HCT116 (cell line): ENCODE measurements around the gene PITPNM1. TPM values are rescaled to one million over a fixed set of nuclear protein-coding genes. Genes with fewer than 3 reads are reported as not detected.

ENCODE experiments used
- ATAC-seq: fragments of 200-7000 bp; cut with Tn5 transposase; 2 replicates; pipeline ENCODE4 v1.9.1; 2020; ENCODE audit warnings: mild to moderate bottlenecking, moderate library complexity
- BruUV-seq: library from RNA; stranded (reverse); fragments of 400-500 nt; replicated peaks from 2 replicates; lab custom pipeline; 2021; lab: Mats Ljungman, UMichigan
- CTCF ChIA-PET: fragments of 300-600 bp; sonication (Branson Sonifier 250); formaldehyde crosslinking; loops from one replicate; lab custom pipeline; 2021; ENCODE audit warnings: antibody characterized with exemption; lab: Charles Lee
- POLR2A ChIA-PET: fragments of 300-600, 350-600 bp; sonication (Branson Sonifier 250); formaldehyde crosslinking; loops from one replicate; lab custom pipeline; 2021; ENCODE audit warnings: antibody characterized with exemption; lab: Charles Lee
- RAD21 ChIA-PET, 2 experiments: fragments of 300-600 bp; sonication (Branson Sonifier 250); formaldehyde crosslinking; loops; one replicate each; lab custom pipeline; 2023; ENCODE audit warnings: low total read pairs in 2 of 2; ENCODE audit not compliant: uncharacterized antibody in 2 of 2, unreplicated experiment in 2 of 2, low non-redundant PET in 1 of 2; lab: Charles Lee
- DNase-seq: peaks from one replicate; pipeline ENCODE4 v3.0.0-alpha.2; 2010; ENCODE audit warnings: low read depth, low spot score
- H2AFZ ChIP-seq: fragments of 200-600 bp; shearing (Covaris generic), sonication (generic); 2 replicates; pipeline ENCODE4 v1.6.1; 2017; ENCODE audit warnings: low read depth, mixed run types, mixed read lengths, antibody characterized with exemption, low read length; ENCODE audit not compliant: poor library complexity, severe bottlenecking
- H3K27ac ChIP-seq: 2 replicates; pipeline ENCODE4 v1.5.1; 2012; ENCODE audit warnings: low read depth, low read length
- H3K27me3 ChIP-seq: fragments of 200-600 bp; sonication (generic); 2 replicates; pipeline ENCODE4 v1.6.1; 2016; ENCODE audit warnings: mixed run types, low read length, mixed read lengths; ENCODE audit not compliant: insufficient read depth
- H3K36me3 ChIP-seq, 2 experiments: fragments of 200-500 bp in 1 of 2; fragments of 200-600 bp in 1 of 2; sonication (Bioruptor generic) in 1 of 2; sonication (generic) in 1 of 2; 2 replicates each; pipeline versions ENCODE4 v1.5.1 to v1.6.1; 2014 to 2016; ENCODE audit warnings: low read length in 2 of 2, inconsistent platforms in 1 of 2, mixed read lengths in 1 of 2, mixed run types in 1 of 2; ENCODE audit not compliant: insufficient read depth in 2 of 2, control insufficient read depth in 1 of 2
- H3K4me1 ChIP-seq, 2 experiments: fragments of 200-600 bp in 1 of 2; sonication (generic) in 1 of 2; 2 replicates each; pipeline versions ENCODE4 v1.5.1 to v1.6.1; 2012 to 2017; ENCODE audit warnings: low read length in 2 of 2, inconsistent platforms in 1 of 2, mild to moderate bottlenecking in 1 of 2, mixed read lengths in 1 of 2, mixed run types in 1 of 2, moderate library complexity in 1 of 2; ENCODE audit not compliant: insufficient read depth in 2 of 2, control insufficient read depth in 1 of 2
- H3K4me2 ChIP-seq: fragments of 200-600 bp; sonication (generic); 2 replicates; pipeline ENCODE4 v1.6.1; 2017; ENCODE audit warnings: mixed run types, low read length, mixed read lengths
- H3K4me3 ChIP-seq, 2 experiments: fragments of 200-600 bp in 1 of 2; sonication (generic) in 1 of 2; replicated peaks in 1 of 2; 2 replicates each; pipeline ENCODE4 v1.5.1; 2011 to 2016; ENCODE audit warnings: low read length in 2 of 2, control low read depth in 1 of 2, low read depth in 1 of 2, mild to moderate bottlenecking in 1 of 2, mixed read lengths in 1 of 2, mixed run types in 1 of 2
- H3K79me2 ChIP-seq: fragments of 200-600 bp; sonication (generic); 2 replicates; pipeline ENCODE4 v1.6.1; 2017; ENCODE audit warnings: mild to moderate bottlenecking, mixed run types, low read length, moderate library complexity, mixed read lengths; ENCODE audit not compliant: insufficient read depth
- H3K9ac ChIP-seq: fragments of 200-600 bp; sonication (generic); 2 replicates; pipeline ENCODE4 v1.6.1; 2016; ENCODE audit warnings: low read length, mixed read lengths
- H3K9me2 ChIP-seq: fragments of 200-600 bp; sonication (generic), shearing (Covaris generic); 2 replicates; pipeline ENCODE4 v1.6.1; 2017; ENCODE audit warnings: mixed run types, mild to moderate bottlenecking, moderate library complexity; ENCODE audit not compliant: insufficient read depth
- H3K9me3 ChIP-seq, 2 experiments: fragments of 200-500 bp in 1 of 2; fragments of 200-600 bp in 1 of 2; sonication (Bioruptor generic) in 1 of 2; sonication (generic) in 1 of 2; 2 replicates each; pipeline ENCODE4 v1.6.1; 2014 to 2017; ENCODE audit warnings: low read length in 2 of 2, mixed read lengths in 2 of 2, inconsistent platforms in 1 of 2, low read depth in 1 of 2, mild to moderate bottlenecking in 1 of 2, mixed run types in 1 of 2, moderate library complexity in 1 of 2; ENCODE audit not compliant: control insufficient read depth in 1 of 2, insufficient read depth in 1 of 2
- H4K20me1 ChIP-seq: fragments of 200-600 bp; sonication (generic), shearing (Covaris generic); 2 replicates; pipeline ENCODE4 v1.6.1; 2017; ENCODE audit warnings: mixed run types, mild to moderate bottlenecking, moderate library complexity; ENCODE audit not compliant: insufficient read depth
- CBX3 ChIP-seq: IDR thresholded peaks from 2 replicates; pipeline ENCODE4 v1.6.1; 2012; ENCODE audit warnings: low read depth
- CEBPB ChIP-seq: IDR thresholded peaks from 2 replicates; pipeline ENCODE4 v1.6.1; 2012; ENCODE audit warnings: low read depth
- CTCF ChIP-seq, 3 experiments: fragments of 200-600 bp in 1 of 3; sonication (generic) in 1 of 3; IDR thresholded peaks in 2 of 3; conservative IDR thresholded peaks in 1 of 3; 2 replicates each; pipeline ENCODE4 v1.5.1; 2012 to 2017; ENCODE audit warnings: low read depth in 2 of 3, low read length in 2 of 3, antibody characterized with exemption in 1 of 3, borderline replicate concordance in 1 of 3, control low read depth in 1 of 3, mild to moderate bottlenecking in 1 of 3, mixed read lengths in 1 of 3, mixed run types in 1 of 3, moderate library complexity in 1 of 3; ENCODE audit not compliant: insufficient read depth in 1 of 3
- EGR1 ChIP-seq: IDR thresholded peaks from 2 replicates; pipeline ENCODE4 v1.6.1; 2012; ENCODE audit warnings: low read depth
- ELF1 ChIP-seq: IDR thresholded peaks from 2 replicates; pipeline ENCODE4 v1.6.1; 2012; ENCODE audit warnings: low read depth, borderline replicate concordance
- EZH2phosphoT487 ChIP-seq: fragments of 200-600 bp; IDR thresholded peaks from 2 replicates; pipeline ENCODE4 v1.6.1; 2018; ENCODE audit warnings: antibody characterized with exemption, borderline replicate concordance
- JUND ChIP-seq: IDR thresholded peaks from 2 replicates; pipeline ENCODE4 v1.6.1; 2012
- MAX ChIP-seq: IDR thresholded peaks from 2 replicates; pipeline ENCODE4 v1.6.1; 2012
- REST ChIP-seq: IDR thresholded peaks from 2 replicates; pipeline ENCODE4 v1.6.1; 2012; ENCODE audit warnings: low read depth
- TCF7L2 ChIP-seq: IDR thresholded peaks from 2 replicates; pipeline ENCODE4 v1.7.0; 2011; ENCODE audit warnings: borderline replicate concordance, inconsistent platforms; ENCODE audit not compliant: insufficient read depth, insufficient read length; ENCODE audit errors: extremely low read depth
- ZBTB33 ChIP-seq: IDR thresholded peaks from 2 replicates; pipeline ENCODE4 v1.6.1; 2011; ENCODE audit warnings: mild to moderate bottlenecking, low read length, moderate library complexity; ENCODE audit not compliant: insufficient replicate concordance; ENCODE audit errors: extremely low read depth
- ZFX ChIP-seq: fragments of 450-650 bp; IDR thresholded peaks from 2 replicates; pipeline ENCODE4 v1.6.1; 2017
- ZNF274 ChIP-seq: fragments of 200-500 bp; sonication (Bioruptor generic); IDR thresholded peaks from 2 replicates; pipeline ENCODE4 v1.6.1; 2014; ENCODE audit warnings: mild to moderate bottlenecking, low read depth, low read length, inconsistent platforms
- intact Hi-C: fragments of 100-400 bp; cut with micrococcal nuclease; formaldehyde crosslinking; loops from 2 replicates; pipeline ENCODE4 v1.10.0; 2022
- total RNA-seq: library from RNA; stranded (reverse); gene quantifications from one replicate; pipeline ENCODE4 v1.2.1, GENCODE V29; 2021; ENCODE audit not compliant: unreplicated experiment

PITPNM1 gene
- total RNA-seq, 1 experiment from 2014 or later: 79.5 TPM

GRCh38 chr11:67525275-67525976, 20.3 kb upstream of the PITPNM1 start (continued):
- no peak for TF ChIP-seq CTCF (IDR thresholded peaks at IDR 0.05 in 2 of 3, conservative IDR thresholded peaks at IDR 0.05 in 1 of 3; ENCODE audit: borderline replicate concordance in 1 of 3, insufficient read depth in 1 of 3, low read depth in 2 of 3, low read length in 2 of 3)
- TF ChIP-seq TCF7L2: no peak
- no peak for TF ChIP-seq ZNF274
- TF ChIP-seq MAX: no peak

- POLR2A ChIA-PET: no interaction called here
- no peaks in the 10 kb centered on the region for H4K20me1 ChIP-seq
- ATAC-seq: no peak
- H3K9me2 ChIP-seq: no peaks in the 10 kb centered on the region
- intact Hi-C loops: no loop called here
- H3K36me3 ChIP-seq: no peaks in the 10 kb centered on the region
- H3K27ac ChIP-seq: no peak overlapping the region
- BruUV-seq: no TSS peak
- H3K4me3 ChIP-seq: no peak overlapping the region
- no peaks in the 10 kb centered on the region for H3K27me3 ChIP-seq
- CTCF ChIA-PET: no interaction called here
- no peak for DNase-seq
- no peak overlapping the region for H3K4me2 ChIP-seq
- no peaks in the 10 kb centered on the region for H3K9me3 ChIP-seq
- H2AFZ ChIP-seq: no peak overlapping the region
- H3K4me1 ChIP-seq: peaks cover 0 to 4% of the 10 kb centered on the region in 2 experiments; a peak in 1 of 4 replicates
- H3K79me2 ChIP-seq: no peaks in the 10 kb centered on the region
- RAD21 ChIA-PET: no interaction called here
- H3K9ac ChIP-seq: no peak overlapping the region
- TF ChIP-seq ZBTB33 (no peak), EGR1 (no peak), JUND (no peak), ELF1 (no peak), REST (no peak), CBX3 (no peak), ZFX (no peak), EZH2phosphoT487 (no peak), CTCF (IDR thresholded peaks at IDR 0.05 in 2 of 3, conservative IDR thresholded peaks at IDR 0.05 in 1 of 3; ENCODE audit: borderline replicate concordance in 1 of 3, insufficient read depth in 1 of 3, low read depth in 2 of 3, low read length in 2 of 3) (no peak), ZNF274 (no peak), CEBPB (no peak), TCF7L2 (no peak)
These were observed 19.3 kb upstream of the PITPNM1 start for GRCh38 chr11:67524480-67524808.
